PC-3 (cell line): ENCODE measurements around the gene ABCA2.

Source experiments
- CTCF ChIP-seq: fragments of 300-600 bp; sonication (generic); conservative IDR thresholded peaks from 2 replicates; pipeline ENCODE4 v1.5.1; 2017; ENCODE audit warnings: antibody characterized with exemption, low read depth, mild to moderate bottlenecking, low read length
- EZH2 ChIP-seq: fragments of 300-600 bp; sonication (generic); IDR thresholded peaks from one replicate; pipeline ENCODE4 v1.6.1; 2017; ENCODE audit warnings: antibody characterized with exemption, mild to moderate bottlenecking, low read length; ENCODE audit not compliant: unreplicated experiment

- TF ChIP-seq CTCF, result no peak
- no peak for TF ChIP-seq EZH2
Observed at GRCh38 chr9:137009938-137010732, 17.9 kb downstream of the ABCA2 start.
